SK-N-SH (cell line): ENCODE measurements around the gene GPR82. TPM values are rescaled to one million over a fixed set of nuclear protein-coding genes. Genes with fewer than 3 reads are reported as not detected.

Experiments used
- CTCF ChIA-PET: fragments of 300-600, 350-600 bp; formaldehyde crosslinking; extraction: SDS; loops from one replicate; lab custom pipeline; 2021; lab: Yijun Ruan, JAX
- POLR2A ChIA-PET: fragments of 350-600 bp; sonication (Branson Sonifier 250); formaldehyde crosslinking; extraction: SDS; loops from one replicate; lab custom pipeline; 2020; ENCODE audit warnings: antibody characterized with exemption, inconsistent platforms; lab: Yijun Ruan, JAX
- DNase-seq: peaks from one replicate; pipeline ENCODE4 v3.0.0; 2012
- H2AFZ ChIP-seq: fragments of 200-600 bp; sonication (generic); 2 replicates; pipeline ENCODE4 v1.8.1; 2016; ENCODE audit warnings: antibody characterized with exemption, mild to moderate bottlenecking, low read depth
- H3F3A ChIP-seq: fragments of 200-600 bp; sonication (generic); replicated peaks from 2 replicates; pipeline ENCODE3; 2016; ENCODE audit warnings: antibody characterized with exemption, mild to moderate bottlenecking; ENCODE audit not compliant: insufficient read depth
- H3K27ac ChIP-seq, 2 experiments: fragments of 200-500 bp in 1 of 2; fragments of 200-600 bp in 1 of 2; sonication (Bioruptor generic) in 1 of 2; sonication (generic), shearing (Covaris generic) in 1 of 2; 2 replicates each; pipeline versions ENCODE4 v1.5.1 to v1.6.1; 2014 to 2016; ENCODE audit warnings: low read depth in 2 of 2, inconsistent platforms in 1 of 2, low read length in 1 of 2, mild to moderate bottlenecking in 1 of 2, mixed read lengths in 1 of 2
- H3K27me3 ChIP-seq: fragments of 200-600 bp; sonication (generic), shearing (Covaris generic); 2 replicates; pipeline ENCODE4 v1.6.1; 2016; ENCODE audit warnings: mixed run types; ENCODE audit not compliant: insufficient read depth
- H3K36me3 ChIP-seq, 2 experiments: fragments of 200-500 bp in 1 of 2; fragments of 200-600 bp in 1 of 2; sonication (Bioruptor generic) in 1 of 2; sonication (generic) in 1 of 2; replicated peaks in 1 of 2; 2 replicates each; pipeline versions ENCODE3 to v1.5.1; 2014 to 2016; ENCODE audit warnings: low read length in 1 of 2, mild to moderate bottlenecking in 1 of 2; ENCODE audit not compliant: insufficient read depth in 2 of 2, control insufficient read depth in 1 of 2
- H3K4me1 ChIP-seq, 2 experiments: fragments of 200-500 bp in 1 of 2; fragments of 200-600 bp in 1 of 2; sonication (Bioruptor generic) in 1 of 2; sonication (generic), shearing (Covaris generic) in 1 of 2; 2 replicates each; pipeline versions ENCODE4 v1.5.1 to v1.6.1; 2014 to 2016; ENCODE audit warnings: low read depth in 1 of 2, low read length in 1 of 2, mixed run types in 1 of 2; ENCODE audit not compliant: insufficient read depth in 2 of 2, control insufficient read depth in 1 of 2
- H3K4me2 ChIP-seq: fragments of 200-600 bp; sonication (generic), shearing (Covaris generic); 2 replicates; pipeline ENCODE4 v1.6.1; 2017; ENCODE audit warnings: mixed run types
- H3K4me3 ChIP-seq, 2 experiments: fragments of 200-500 bp in 1 of 2; fragments of 200-600 bp in 1 of 2; sonication (Bioruptor generic) in 1 of 2; sonication (generic), shearing (Covaris generic) in 1 of 2; 2 replicates each; pipeline versions ENCODE4 v1.5.1 to v1.8.1; 2014 to 2016; ENCODE audit warnings: low read depth in 2 of 2, inconsistent platforms in 1 of 2, low read length in 1 of 2, mild to moderate bottlenecking in 1 of 2, mixed read lengths in 1 of 2, moderate library complexity in 1 of 2
- H3K79me2 ChIP-seq: fragments of 200-600 bp; sonication (generic); 2 replicates; pipeline ENCODE4 v1.8.1; 2017; ENCODE audit warnings: mild to moderate bottlenecking; ENCODE audit not compliant: insufficient read depth
- H3K9ac ChIP-seq: fragments of 200-600 bp; sonication (generic); 2 replicates; pipeline ENCODE4 v1.6.1; 2017; ENCODE audit warnings: mixed run types
- H3K9me2 ChIP-seq: fragments of 200-600 bp; sonication (generic); 2 replicates; pipeline ENCODE4 v1.6.1; 2017; ENCODE audit warnings: mixed run types
- H3K9me3 ChIP-seq: fragments of 200-600 bp; sonication (generic); 2 replicates; pipeline ENCODE4 v1.6.1; 2017; ENCODE audit warnings: mixed run types, mild to moderate bottlenecking, moderate library complexity
- H4K20me1 ChIP-seq: fragments of 200-600 bp; sonication (generic); 2 replicates; pipeline ENCODE4 v1.6.1; 2017; ENCODE audit warnings: mild to moderate bottlenecking, mixed run types; ENCODE audit not compliant: insufficient read depth
- GATA2 ChIP-seq: sonication (generic); formaldehyde crosslinking; IDR thresholded peaks from 2 replicates; pipeline ENCODE4 v1.5.0; 2020; ENCODE audit warnings: mild to moderate bottlenecking, missing genetic modification reagents
- MAX ChIP-seq: IDR thresholded peaks from 2 replicates; pipeline ENCODE4 v1.4.0; 2012; ENCODE audit warnings: low read depth
- MEF2A ChIP-seq: IDR thresholded peaks from 2 replicates; pipeline ENCODE4 v1.4.0; 2012; ENCODE audit warnings: low read depth, borderline replicate concordance
- NRF1 ChIP-seq: IDR thresholded peaks from 2 replicates; pipeline ENCODE4 v1.6.1; 2012; ENCODE audit warnings: low read depth, mild to moderate bottlenecking, low read length
- POLR2AphosphoS5 ChIP-seq: IDR thresholded peaks from 2 replicates; pipeline ENCODE4 v1.6.1; 2012; ENCODE audit warnings: low read depth, low read length
- RCOR1 ChIP-seq: fragments of 150-350 bp; IDR thresholded peaks from 2 replicates; pipeline ENCODE4 v1.6.1; 2017; ENCODE audit warnings: antibody characterized with exemption, low read length
- RXRA ChIP-seq: IDR thresholded peaks from 2 replicates; pipeline ENCODE4 v1.4.0; 2012; ENCODE audit warnings: low read depth, mild to moderate bottlenecking, borderline replicate concordance
- TAF1 ChIP-seq: IDR thresholded peaks from 2 replicates; pipeline ENCODE4 v1.6.1; 2012; ENCODE audit warnings: low read depth, mild to moderate bottlenecking, low read length, moderate library complexity, borderline replicate concordance
- TCF12 ChIP-seq: IDR thresholded peaks from 2 replicates; pipeline ENCODE4 v1.4.0; 2012
- USF1 ChIP-seq: IDR thresholded peaks from 2 replicates; pipeline ENCODE4 v1.4.0; 2012; ENCODE audit warnings: low read depth, borderline replicate concordance
- ZBTB33 ChIP-seq: IDR thresholded peaks from 2 replicates; pipeline ENCODE4 v1.4.0; 2012; ENCODE audit warnings: low read depth, borderline replicate concordance
- WGBS: methylation state at CpG from one replicate; pipeline ENCODE4 v1.1.6; 2017; ENCODE audit warnings: low lambda C conversion rate; 5-methylcytosine and 5-hydroxymethylcytosine counted together
- polyA plus RNA-seq, 3 experiments: library from polyadenylated mRNA; depleted of rRNA; stranded (reverse); fragments of >200 nt; gene quantifications; 2 replicates each; pipeline ENCODE4 v1.2.3, GENCODE V29; 2012
- TF ChIP-seq, protein P1 (sequence below): fragments of 150-350 bp; IDR thresholded peaks from 2 replicates; pipeline ENCODE4 v1.6.1; 2017; ENCODE audit warnings: antibody characterized with exemption, low read length, low read depth, borderline replicate concordance
- TF ChIP-seq, protein P2 (sequence below): fragments of 150-350 bp; IDR thresholded peaks from 2 replicates; pipeline ENCODE4 v1.6.1; 2016; ENCODE audit warnings: mild to moderate bottlenecking, low read depth, low read length
- TF ChIP-seq, protein P3 (sequence below): IDR thresholded peaks from 2 replicates; pipeline ENCODE4 v1.6.1; 2012; ENCODE audit warnings: mild to moderate bottlenecking, low read depth, low read length, moderate library complexity

Gene GPR82
- polyA plus RNA-seq, 1 of the 3 experiments (the other 2 are of a cell fraction): not detected

DNA sequence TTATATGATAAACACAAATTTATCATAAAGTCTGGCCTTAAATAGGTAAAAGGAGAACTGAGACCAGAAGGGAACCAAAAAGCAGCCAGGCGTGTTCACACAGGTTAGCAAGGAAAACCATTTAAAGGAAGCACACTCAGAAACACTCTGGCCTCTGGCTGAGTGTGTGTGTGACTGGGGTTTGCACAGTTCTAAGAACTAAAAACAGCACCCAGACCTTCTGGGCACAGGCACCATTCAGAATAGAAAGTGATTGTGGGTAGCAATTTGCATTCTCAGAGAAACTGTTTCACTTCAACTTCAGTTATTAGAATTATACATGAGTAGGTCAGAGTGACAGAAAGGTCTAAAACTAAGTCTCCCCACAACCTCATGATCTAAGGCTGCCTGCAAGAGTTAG, 10.0 kb downstream of the GPR82 start:
- ChIA-PET CTCF (no interaction called here), POLR2A (no interaction called here)
- no peaks in the 10 kb centered on the region; the same call in 1 of the 2 replicates for H3K27me3 ChIP-seq
- H3K4me1 ChIP-seq: no peaks in the 10 kb centered on the region
- TF ChIP-seq TAF1: no peak
- no peak for TF ChIP-seq GATA2 (CRISPR knock-in tag)
- TF ChIP-seq MAX: no peak
- no peak for TF ChIP-seq POLR2AphosphoS5
- no peak for TF ChIP-seq USF1
- no peak for TF ChIP-seq TCF12
- no peak for TF ChIP-seq ZBTB33
- TF ChIP-seq RXRA: no peak
- TF ChIP-seq, protein P1, sequence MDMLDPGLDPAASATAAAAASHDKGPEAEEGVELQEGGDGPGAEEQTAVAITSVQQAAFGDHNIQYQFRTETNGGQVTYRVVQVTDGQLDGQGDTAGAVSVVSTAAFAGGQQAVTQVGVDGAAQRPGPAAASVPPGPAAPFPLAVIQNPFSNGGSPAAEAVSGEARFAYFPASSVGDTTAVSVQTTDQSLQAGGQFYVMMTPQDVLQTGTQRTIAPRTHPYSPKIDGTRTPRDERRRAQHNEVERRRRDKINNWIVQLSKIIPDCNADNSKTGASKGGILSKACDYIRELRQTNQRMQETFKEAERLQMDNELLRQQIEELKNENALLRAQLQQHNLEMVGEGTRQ: no peak
- TF ChIP-seq NRF1: no peak
- TF ChIP-seq, protein P2, sequence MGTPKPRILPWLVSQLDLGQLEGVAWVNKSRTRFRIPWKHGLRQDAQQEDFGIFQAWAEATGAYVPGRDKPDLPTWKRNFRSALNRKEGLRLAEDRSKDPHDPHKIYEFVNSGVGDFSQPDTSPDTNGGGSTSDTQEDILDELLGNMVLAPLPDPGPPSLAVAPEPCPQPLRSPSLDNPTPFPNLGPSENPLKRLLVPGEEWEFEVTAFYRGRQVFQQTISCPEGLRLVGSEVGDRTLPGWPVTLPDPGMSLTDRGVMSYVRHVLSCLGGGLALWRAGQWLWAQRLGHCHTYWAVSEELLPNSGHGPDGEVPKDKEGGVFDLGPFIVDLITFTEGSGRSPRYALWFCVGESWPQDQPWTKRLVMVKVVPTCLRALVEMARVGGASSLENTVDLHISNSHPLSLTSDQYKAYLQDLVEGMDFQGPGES: no peak
- no peak for TF ChIP-seq MEF2A
- TF ChIP-seq, protein P3, sequence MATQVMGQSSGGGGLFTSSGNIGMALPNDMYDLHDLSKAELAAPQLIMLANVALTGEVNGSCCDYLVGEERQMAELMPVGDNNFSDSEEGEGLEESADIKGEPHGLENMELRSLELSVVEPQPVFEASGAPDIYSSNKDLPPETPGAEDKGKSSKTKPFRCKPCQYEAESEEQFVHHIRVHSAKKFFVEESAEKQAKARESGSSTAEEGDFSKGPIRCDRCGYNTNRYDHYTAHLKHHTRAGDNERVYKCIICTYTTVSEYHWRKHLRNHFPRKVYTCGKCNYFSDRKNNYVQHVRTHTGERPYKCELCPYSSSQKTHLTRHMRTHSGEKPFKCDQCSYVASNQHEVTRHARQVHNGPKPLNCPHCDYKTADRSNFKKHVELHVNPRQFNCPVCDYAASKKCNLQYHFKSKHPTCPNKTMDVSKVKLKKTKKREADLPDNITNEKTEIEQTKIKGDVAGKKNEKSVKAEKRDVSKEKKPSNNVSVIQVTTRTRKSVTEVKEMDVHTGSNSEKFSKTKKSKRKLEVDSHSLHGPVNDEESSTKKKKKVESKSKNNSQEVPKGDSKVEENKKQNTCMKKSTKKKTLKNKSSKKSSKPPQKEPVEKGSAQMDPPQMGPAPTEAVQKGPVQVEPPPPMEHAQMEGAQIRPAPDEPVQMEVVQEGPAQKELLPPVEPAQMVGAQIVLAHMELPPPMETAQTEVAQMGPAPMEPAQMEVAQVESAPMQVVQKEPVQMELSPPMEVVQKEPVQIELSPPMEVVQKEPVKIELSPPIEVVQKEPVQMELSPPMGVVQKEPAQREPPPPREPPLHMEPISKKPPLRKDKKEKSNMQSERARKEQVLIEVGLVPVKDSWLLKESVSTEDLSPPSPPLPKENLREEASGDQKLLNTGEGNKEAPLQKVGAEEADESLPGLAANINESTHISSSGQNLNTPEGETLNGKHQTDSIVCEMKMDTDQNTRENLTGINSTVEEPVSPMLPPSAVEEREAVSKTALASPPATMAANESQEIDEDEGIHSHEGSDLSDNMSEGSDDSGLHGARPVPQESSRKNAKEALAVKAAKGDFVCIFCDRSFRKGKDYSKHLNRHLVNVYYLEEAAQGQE: no peak
- no peak for TF ChIP-seq RCOR1
- H3K79me2 ChIP-seq: no peaks in the 10 kb centered on the region
- WGBS: 38% methylated on average over 1 of the region's 1 CpG
- H3K4me3 ChIP-seq: no peak overlapping the region
- no peak for DNase-seq
- H3K4me2 ChIP-seq: no peak overlapping the region
- no peaks in the 10 kb centered on the region for H3K9me3 ChIP-seq
- H3K36me3 ChIP-seq: no peaks in the 10 kb centered on the region
- H3F3A ChIP-seq: no peaks in the 10 kb centered on the region
- H2AFZ ChIP-seq: no peak overlapping the region
- H4K20me1 ChIP-seq: no peaks in the 10 kb centered on the region
- no peak overlapping the region for H3K9ac ChIP-seq
- no peaks in the 10 kb centered on the region for H3K9me2 ChIP-seq
- H3K27ac ChIP-seq: no peak overlapping the region
